Effector memory CD8-positive, alpha-beta T cell (primary cell): Measurements from ENCODE around the gene GVQW3.
A peak's percentile ranks its signal among the peaks of the same experiment; 100 is the strongest.
"Not testable (repeated sequence)": the region's sequence is repeated elsewhere in the genome, so short reads cannot be mapped to it uniquely, and the experiment has no call there.

Experiments
- ATAC-seq: fragments of 150-1000 bp; cut with Tn5 transposase; replicated peaks from 2 replicates; pipeline ENCODE4 v1.10.0; 2021; ENCODE audit warnings: mild to moderate bottlenecking, moderate library complexity
- DNase-seq, 3 experiments: peaks; one replicate each; pipeline ENCODE4 v3.0.0; 2021
- H3K27ac Mint-ChIP-seq, 2 donors: one replicate each; pipeline ENCODE4 v1.8.0; 2022; ENCODE audit warnings: mild to moderate bottlenecking in 2 of 2, mixed read lengths in 2 of 2, moderate library complexity in 2 of 2
- H3K27me3 Mint-ChIP-seq, 2 donors: one replicate each; pipeline ENCODE4 v1.8.0; 2022; ENCODE audit warnings: mixed read lengths in 2 of 2
- H3K36me3 Mint-ChIP-seq: one replicate; pipeline ENCODE4 v1.8.0; 2022; ENCODE audit warnings: mild to moderate bottlenecking, moderate library complexity, mixed read lengths; ENCODE audit not compliant: insufficient read depth
- H3K4me1 Mint-ChIP-seq, 2 donors: one replicate each; pipeline ENCODE4 v1.8.0; 2022; ENCODE audit warnings: low read depth in 2 of 2, mixed read lengths in 2 of 2
- H3K4me3 Mint-ChIP-seq, 2 donors: one replicate each; pipeline ENCODE4 v1.8.0; 2022; ENCODE audit warnings: mild to moderate bottlenecking in 2 of 2, mixed read lengths in 2 of 2, moderate library complexity in 2 of 2
- H3K9me3 Mint-ChIP-seq, 2 donors: one replicate each; pipeline ENCODE4 v1.8.0; 2022; ENCODE audit warnings: mixed read lengths in 2 of 2

Gene GVQW3

GRCh38 chr11:76394411-76394810, 13.3 kb downstream of the GVQW3 start:
- H3K36me3 Mint-ChIP-seq, result no peaks in the 10 kb centered on the region
- DNase-seq (no peak), ATAC-seq (no peak)
- no peak overlapping the region for H3K27ac Mint-ChIP-seq
- no peaks in the 10 kb centered on the region for H3K9me3 Mint-ChIP-seq
- H3K4me1 Mint-ChIP-seq, result peaks cover 0 to 2% of the 10 kb centered on the region in 2 donors
- no peak overlapping the region for H3K4me3 Mint-ChIP-seq
- no peaks in the 10 kb centered on the region for H3K27me3 Mint-ChIP-seq

GRCh38 chr11:76395296-76395695, 14.2 kb downstream of the GVQW3 start:
- no peaks in the 10 kb centered on the region for H3K27me3 Mint-ChIP-seq
- H3K4me1 Mint-ChIP-seq, result peaks cover 0 to 2% of the 10 kb centered on the region in 2 donors
- no peak for ATAC-seq
- no peaks in the 10 kb centered on the region for H3K9me3 Mint-ChIP-seq
- H3K27ac Mint-ChIP-seq, result no peak overlapping the region
- peaks cover 3% of the 10 kb centered on the region for H3K36me3 Mint-ChIP-seq
- DNase-seq, result no peak
- no peak overlapping the region for H3K4me3 Mint-ChIP-seq

- peaks cover 3% of the 10 kb centered on the region for H3K36me3 Mint-ChIP-seq
- peaks cover 0 to 2% of the 10 kb centered on the region in 2 donors for H3K4me1 Mint-ChIP-seq
- no peak for ATAC-seq
- H3K27ac Mint-ChIP-seq, result no peak overlapping the region
- no peak overlapping the region for H3K4me3 Mint-ChIP-seq
- no peaks in the 10 kb centered on the region for H3K9me3 Mint-ChIP-seq
- no peaks in the 10 kb centered on the region for H3K27me3 Mint-ChIP-seq
- no peak for DNase-seq
These were observed 16.3 kb downstream of the GVQW3 start for GRCh38 chr11:76397383-76397782.

- DNase-seq (no peak), ATAC-seq (no peak)
- Mint-ChIP-seq H3K27me3 (no peaks in the 10 kb centered on the region), H3K4me1 (no peaks in the 10 kb centered on the region), H3K36me3 (peaks cover 3% of the 10 kb centered on the region), H3K27ac (no peak overlapping the region), H3K4me3 (no peak overlapping the region), H3K9me3 (no peaks in the 10 kb centered on the region)
These were observed 19.8 kb downstream of the GVQW3 start for GRCh38 chr11:76400967-76401366.

GRCh38 chr11:76401484-76401883, 20.4 kb downstream of the GVQW3 start:
- H3K27ac Mint-ChIP-seq, result peak overlapping the region in 1 of 2 donors; percentile 53
- H3K27me3 Mint-ChIP-seq, DNase-seq, H3K4me1 Mint-ChIP-seq, H3K4me3 Mint-ChIP-seq, ATAC-seq, H3K36me3 Mint-ChIP-seq, H3K9me3 Mint-ChIP-seq: not testable (repeated sequence)

- no peak overlapping the region for H3K27ac Mint-ChIP-seq
- DNase-seq (no peak), ATAC-seq (no peak)
- no peak overlapping the region for H3K4me3 Mint-ChIP-seq
- no peaks in the 10 kb centered on the region for H3K4me1 Mint-ChIP-seq
- H3K27me3 Mint-ChIP-seq, result no peaks in the 10 kb centered on the region
- no peaks in the 10 kb centered on the region for H3K9me3 Mint-ChIP-seq
- no peaks in the 10 kb centered on the region for H3K36me3 Mint-ChIP-seq
These were observed 25.2 kb downstream of the GVQW3 start for GRCh38 chr11:76406359-76406758.

GRCh38 chr11:76408171-76408965, 27.2 kb downstream of the GVQW3 start:
- Mint-ChIP-seq H3K36me3 (no peaks in the 10 kb centered on the region), H3K4me1 (no peaks in the 10 kb centered on the region), H3K27ac (no peak overlapping the region), H3K4me3 (no peak overlapping the region), H3K9me3 (no peaks in the 10 kb centered on the region), H3K27me3 (peaks cover 0 to 9% of the 10 kb centered on the region in 2 donors)
- no peak for ATAC-seq
- DNase-seq, result no peak

GRCh38 chr11:76410851-76411357, 29.8 kb downstream of the GVQW3 start:
- H3K36me3 Mint-ChIP-seq, result no peaks in the 10 kb centered on the region
- no peaks in the 10 kb centered on the region for H3K4me1 Mint-ChIP-seq
- DNase-seq, result no peak
- ATAC-seq, result no peak
- no peaks in the 10 kb centered on the region for H3K9me3 Mint-ChIP-seq
- H3K4me3 Mint-ChIP-seq, result no peak overlapping the region
- peaks cover 0 to 17% of the 10 kb centered on the region in 2 donors for H3K27me3 Mint-ChIP-seq
- no peak overlapping the region for H3K27ac Mint-ChIP-seq

- Mint-ChIP-seq H3K4me1 (no peaks in the 10 kb centered on the region), H3K27me3 (peaks cover 10 to 37% of the 10 kb centered on the region in 2 donors), H3K9me3 (no peaks in the 10 kb centered on the region), H3K27ac (no peak overlapping the region), H3K36me3 (no peaks in the 10 kb centered on the region), H3K4me3 (no peak overlapping the region)
- DNase-seq (no peak), ATAC-seq (no peak)
These were observed 34.0 kb downstream of the GVQW3 start for GRCh38 chr11:76415073-76415472.

GRCh38 chr11:76419896-76420295, 38.8 kb downstream of the GVQW3 start:
- no peak overlapping the region for H3K4me3 Mint-ChIP-seq
- H3K36me3 Mint-ChIP-seq, result no peaks in the 10 kb centered on the region
- no peaks in the 10 kb centered on the region for H3K9me3 Mint-ChIP-seq
- peaks cover 5 to 6% of the 10 kb centered on the region in 2 donors for H3K4me1 Mint-ChIP-seq
- ATAC-seq, result no peak
- H3K27ac Mint-ChIP-seq, result no peak overlapping the region
- DNase-seq, result no peak
- H3K27me3 Mint-ChIP-seq, result peaks cover 10 to 20% of the 10 kb centered on the region in 2 donors

- no peak overlapping the region for H3K4me3 Mint-ChIP-seq
- ATAC-seq (peak; percentile 32), DNase-seq (no peak)
These were observed 43.3 kb downstream of the GVQW3 start for GRCh38 chr11:76424379-76424778.

GRCh38 chr11:76424891-76425290, 43.8 kb downstream of the GVQW3 start:
- H3K4me1 Mint-ChIP-seq, result peaks cover 5 to 6% of the 10 kb centered on the region in 2 donors
- no peaks in the 10 kb centered on the region for H3K36me3 Mint-ChIP-seq
- H3K9me3 Mint-ChIP-seq, result no peaks in the 10 kb centered on the region
- H3K4me3 Mint-ChIP-seq, result no peak overlapping the region
- H3K27ac Mint-ChIP-seq, result peak overlapping the region in 1 of 2 donors; percentile 33
- ATAC-seq, result no peak
- peaks cover 0 to 5% of the 10 kb centered on the region in 2 donors for H3K27me3 Mint-ChIP-seq
- no peak for DNase-seq

More at GRCh38 chr11:76424379-76424778, 43.3 kb downstream of the GVQW3 start:
- H3K9me3 Mint-ChIP-seq, result no peaks in the 10 kb centered on the region
- H3K4me1 Mint-ChIP-seq, result peaks cover 5 to 6% of the 10 kb centered on the region in 2 donors
- H3K27ac Mint-ChIP-seq, result peak overlapping the region in 1 of 2 donors; percentile 33
- H3K36me3 Mint-ChIP-seq, result no peaks in the 10 kb centered on the region
- H3K27me3 Mint-ChIP-seq, result peaks cover 0 to 8% of the 10 kb centered on the region in 2 donors

- ATAC-seq (no peak), DNase-seq (no peak)
- H3K27me3 Mint-ChIP-seq, result peaks cover 0 to 5% of the 10 kb centered on the region in 2 donors
- no peak overlapping the region for H3K27ac Mint-ChIP-seq
- H3K4me3 Mint-ChIP-seq, result no peak overlapping the region
- peaks cover 5 to 6% of the 10 kb centered on the region in 2 donors for H3K4me1 Mint-ChIP-seq
- H3K9me3 Mint-ChIP-seq, result no peaks in the 10 kb centered on the region
- no peaks in the 10 kb centered on the region for H3K36me3 Mint-ChIP-seq
These were observed 45.5 kb downstream of the GVQW3 start for GRCh38 chr11:76426660-76427059.

- Mint-ChIP-seq H3K27me3 (no peaks in the 10 kb centered on the region), H3K4me3 (no peak overlapping the region), H3K36me3 (no peaks in the 10 kb centered on the region), H3K4me1 (no peaks in the 10 kb centered on the region), H3K9me3 (no peaks in the 10 kb centered on the region), H3K27ac (no peak overlapping the region)
- DNase-seq, result no peak
- no peak for ATAC-seq
These were observed 54.9 kb downstream of the GVQW3 start for GRCh38 chr11:76436020-76436419.
